T-helper 17 cell (primary cell): Measurements from ENCODE around the gene JMJD1C. TPM values are rescaled to one million over a fixed set of nuclear protein-coding genes. Genes with fewer than 3 reads are reported as not detected.
"Not testable (repeated sequence)": the region's sequence is repeated elsewhere in the genome, so short reads cannot be mapped to it uniquely, and the experiment has no call there.

ENCODE experiments used
- ATAC-seq: fragments of 150-1000 bp; cut with Tn5 transposase; 2 replicates; pipeline ENCODE4 v1.10.0; 2021; ENCODE audit warnings: mild to moderate bottlenecking, moderate library complexity
- DNase-seq, 3 donors: peaks; one replicate each; pipeline versions ENCODE4 v3.0.0 to v3.0.0-alpha.2; 2020 to 2021
- H3K9me3 ChIP-seq: one replicate; pipeline ENCODE4 v1.7.0; 2013; ENCODE audit warnings: low read length, mild to moderate bottlenecking; ENCODE audit not compliant: control insufficient read depth, poor library complexity, severe bottlenecking
- H3K27ac Mint-ChIP-seq: one replicate; pipeline ENCODE4 v1.8.0; 2022; ENCODE audit warnings: mild to moderate bottlenecking, moderate library complexity, mixed read lengths
- H3K27me3 Mint-ChIP-seq: one replicate; pipeline ENCODE4 v1.8.0; 2022; ENCODE audit warnings: mixed read lengths
- H3K36me3 Mint-ChIP-seq: one replicate; pipeline ENCODE4 v1.8.0; 2022; ENCODE audit warnings: low read depth, mixed read lengths
- H3K4me1 Mint-ChIP-seq: one replicate; pipeline ENCODE4 v1.8.0; 2022; ENCODE audit warnings: mild to moderate bottlenecking, mixed read lengths
- H3K4me3 Mint-ChIP-seq: one replicate; pipeline ENCODE4 v1.8.0; 2022; ENCODE audit warnings: mild to moderate bottlenecking, moderate library complexity, mixed read lengths
- total RNA-seq, 4 donors: library from RNA in 2 of 4; stranded (reverse) in 2 of 4; gene quantifications; one replicate each; pipeline ENCODE4 v1.2.3 and lab custom pipeline; 2022 to 2026

The JMJD1C gene
- total RNA-seq (100 to 1,000 TPM; 215 to 279 TPM), total RNA-seq (lab: John Stamatoyannopoulos, UW) (221 to 478 reads per million in 2 donors)

- Mint-ChIP-seq H3K4me1 (peaks cover 18% of the 10 kb centered on the region), H3K27me3 (no peaks in the 10 kb centered on the region), H3K4me3 (peak within 1 kb of the TSS; percentile 97), H3K36me3 (peaks cover 5% of the 10 kb centered on the region), H3K27ac (peak within 1 kb of the TSS; percentile 92)
- no peaks in the 10 kb centered on the region for H3K9me3 ChIP-seq
- DNase-seq (peak; percentile 38 to 52 (median 52)), ATAC-seq (peak; percentile 76)
Observed at GRCh38 chr10:63465293-63466143, at the start of gene JMJD1C. JMJD1C (minus strand) TSS chr10:63465977; CDS start chr10:63465662, 315 bp downstream.

- Mint-ChIP-seq H3K4me3 (peak overlapping the region; percentile 72), H3K4me1 (peaks cover 53% of the 10 kb centered on the region), H3K27ac (peak overlapping the region; percentile 84), H3K27me3 (no peaks in the 10 kb centered on the region), H3K36me3 (peaks cover 6% of the 10 kb centered on the region)
- H3K9me3 ChIP-seq = no peaks in the 10 kb centered on the region
- ATAC-seq = peak; percentile 63
- no peak for DNase-seq
Observed at GRCh38 chr10:63515002-63515763, 49.4 kb upstream of the JMJD1C start.

- Mint-ChIP-seq H3K27me3 (no peaks in the 10 kb centered on the region), H3K27ac (peak overlapping the region; percentile 11), H3K36me3 (peaks cover 3% of the 10 kb centered on the region), H3K4me1 (peaks cover 34% of the 10 kb centered on the region), H3K4me3 (no peak overlapping the region)
- no peaks in the 10 kb centered on the region for H3K9me3 ChIP-seq
- no peak for ATAC-seq
- no peak for DNase-seq
Observed at GRCh38 chr10:63506554-63506953, 40.8 kb upstream of the JMJD1C start.

GRCh38 chr10:63505562-63505961, 39.8 kb upstream of the JMJD1C start:
- DNase-seq = no peak
- no peak for ATAC-seq
- Mint-ChIP-seq H3K27me3 (no peaks in the 10 kb centered on the region), H3K4me3 (no peak overlapping the region), H3K4me1 (peaks cover 35% of the 10 kb centered on the region), H3K36me3 (peaks cover 5% of the 10 kb centered on the region), H3K27ac (peak overlapping the region; percentile 11)
- no peaks in the 10 kb centered on the region for H3K9me3 ChIP-seq

GRCh38 chr10:63504145-63504881, 38.5 kb upstream of the JMJD1C start:
- no peaks in the 10 kb centered on the region for H3K9me3 ChIP-seq
- DNase-seq (no peak), ATAC-seq (no peak)
- Mint-ChIP-seq H3K36me3 (peaks cover 8% of the 10 kb centered on the region), H3K4me1 (peaks cover 35% of the 10 kb centered on the region), H3K27ac (peak overlapping the region; percentile 37), H3K27me3 (no peaks in the 10 kb centered on the region), H3K4me3 (no peak overlapping the region)

- Mint-ChIP-seq H3K4me3 (no peak overlapping the region), H3K27ac (peak overlapping the region; percentile 37), H3K27me3 (no peaks in the 10 kb centered on the region), H3K4me1 (peaks cover 36% of the 10 kb centered on the region), H3K36me3 (peaks cover 8% of the 10 kb centered on the region)
- DNase-seq = no peak
- ATAC-seq = no peak
- H3K9me3 ChIP-seq = no peaks in the 10 kb centered on the region
Observed at GRCh38 chr10:63503395-63503794, 37.6 kb upstream of the JMJD1C start.

- H3K4me3 Mint-ChIP-seq = no peak overlapping the region
- H3K4me1 Mint-ChIP-seq = peaks cover 32% of the 10 kb centered on the region
- no peaks in the 10 kb centered on the region for H3K9me3 ChIP-seq
- no peaks in the 10 kb centered on the region for H3K27me3 Mint-ChIP-seq
- DNase-seq (no peak), ATAC-seq (no peak)
- peaks cover 8% of the 10 kb centered on the region for H3K36me3 Mint-ChIP-seq
- H3K27ac Mint-ChIP-seq = no peak overlapping the region
Observed at GRCh38 chr10:63502832-63503231, 37.1 kb upstream of the JMJD1C start.

GRCh38 chr10:63501954-63502353, 36.2 kb upstream of the JMJD1C start:
- Mint-ChIP-seq H3K36me3 (peaks cover 6% of the 10 kb centered on the region), H3K27ac (no peak overlapping the region), H3K4me3 (no peak overlapping the region), H3K4me1 (peaks cover 32% of the 10 kb centered on the region), H3K27me3 (no peaks in the 10 kb centered on the region)
- no peak for ATAC-seq
- DNase-seq = no peak
- H3K9me3 ChIP-seq = no peaks in the 10 kb centered on the region

- not testable (repeated sequence) for H3K27ac Mint-ChIP-seq, H3K9me3 ChIP-seq, H3K4me3 Mint-ChIP-seq, ATAC-seq, H3K27me3 Mint-ChIP-seq, DNase-seq, H3K36me3 Mint-ChIP-seq
- H3K4me1 Mint-ChIP-seq = peaks cover 31% of the 10 kb centered on the region
Observed at GRCh38 chr10:63500551-63500950, 34.8 kb upstream of the JMJD1C start.

- H3K36me3 Mint-ChIP-seq = peaks cover 7% of the 10 kb centered on the region
- no peak overlapping the region for H3K27ac Mint-ChIP-seq
- H3K9me3 ChIP-seq = no peaks in the 10 kb centered on the region
- peaks cover 23% of the 10 kb centered on the region for H3K4me1 Mint-ChIP-seq
- DNase-seq (no peak), ATAC-seq (no peak)
- no peaks in the 10 kb centered on the region for H3K27me3 Mint-ChIP-seq
- H3K4me3 Mint-ChIP-seq = no peak overlapping the region
Observed at GRCh38 chr10:63498665-63499064, 32.9 kb upstream of the JMJD1C start.

- H3K4me3 Mint-ChIP-seq = no peak overlapping the region
- no peak overlapping the region for H3K27ac Mint-ChIP-seq
- no peaks in the 10 kb centered on the region for H3K27me3 Mint-ChIP-seq
- ATAC-seq (no peak), DNase-seq (no peak)
- peaks cover 7% of the 10 kb centered on the region for H3K36me3 Mint-ChIP-seq
- no peaks in the 10 kb centered on the region for H3K9me3 ChIP-seq
- peaks cover 21% of the 10 kb centered on the region for H3K4me1 Mint-ChIP-seq
Observed at GRCh38 chr10:63497321-63497720, 31.5 kb upstream of the JMJD1C start.

GRCh38 chr10:63496561-63496960, 30.8 kb upstream of the JMJD1C start:
- no peak overlapping the region for H3K27ac Mint-ChIP-seq
- DNase-seq (no peak), ATAC-seq (no peak)
- peaks cover 7% of the 10 kb centered on the region for H3K36me3 Mint-ChIP-seq
- H3K4me1 Mint-ChIP-seq = peaks cover 20% of the 10 kb centered on the region
- no peaks in the 10 kb centered on the region for H3K27me3 Mint-ChIP-seq
- no peaks in the 10 kb centered on the region for H3K9me3 ChIP-seq
- H3K4me3 Mint-ChIP-seq = no peak overlapping the region

GRCh38 chr10:63494951-63495350, 29.2 kb upstream of the JMJD1C start:
- no peak overlapping the region for H3K27ac Mint-ChIP-seq
- no peak for ATAC-seq
- peaks cover 3% of the 10 kb centered on the region for H3K36me3 Mint-ChIP-seq
- DNase-seq = no peak
- H3K27me3 Mint-ChIP-seq = no peaks in the 10 kb centered on the region
- peaks cover 19% of the 10 kb centered on the region for H3K4me1 Mint-ChIP-seq
- H3K4me3 Mint-ChIP-seq = no peak overlapping the region
- no peaks in the 10 kb centered on the region for H3K9me3 ChIP-seq
